ENCODE results near the gene IQCF5. TPM values are rescaled to one million over a fixed set of nuclear protein-coding genes. Genes with fewer than 3 reads are reported as not detected.

Gene IQCF5
- total and polyA plus RNA-seq, 2 donors (not counting 1 experiment from before 2014, with no cell fraction given): not detected

DNA sequence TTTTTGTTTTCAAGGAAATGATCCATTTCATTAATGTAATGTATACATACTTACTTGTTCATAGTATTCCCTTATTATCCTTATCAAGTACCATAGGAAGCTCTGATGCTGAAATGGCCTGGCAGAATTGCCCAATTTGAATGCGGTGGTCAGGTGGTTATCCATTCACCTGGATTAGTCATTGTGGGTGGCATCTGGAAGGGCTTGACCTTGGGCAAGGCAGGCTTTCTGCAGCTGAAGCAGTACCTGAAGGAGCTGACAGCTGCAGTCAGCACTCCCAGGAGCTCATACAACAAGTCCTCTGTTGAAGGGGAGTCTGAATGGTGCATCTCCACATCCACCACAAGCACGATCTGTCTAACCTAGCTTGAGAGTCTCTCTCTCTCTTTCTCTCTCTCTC is 12.2 kb upstream of the IQCF5 start:
- no peak for TF ChIP-seq EZH2 (IDR thresholded peaks at IDR 0.05; ENCODE audit: borderline replicate concordance, insufficient read depth, low read depth, low read length, poor library complexity, severe bottlenecking)
- TF ChIP-seq, protein P1, sequence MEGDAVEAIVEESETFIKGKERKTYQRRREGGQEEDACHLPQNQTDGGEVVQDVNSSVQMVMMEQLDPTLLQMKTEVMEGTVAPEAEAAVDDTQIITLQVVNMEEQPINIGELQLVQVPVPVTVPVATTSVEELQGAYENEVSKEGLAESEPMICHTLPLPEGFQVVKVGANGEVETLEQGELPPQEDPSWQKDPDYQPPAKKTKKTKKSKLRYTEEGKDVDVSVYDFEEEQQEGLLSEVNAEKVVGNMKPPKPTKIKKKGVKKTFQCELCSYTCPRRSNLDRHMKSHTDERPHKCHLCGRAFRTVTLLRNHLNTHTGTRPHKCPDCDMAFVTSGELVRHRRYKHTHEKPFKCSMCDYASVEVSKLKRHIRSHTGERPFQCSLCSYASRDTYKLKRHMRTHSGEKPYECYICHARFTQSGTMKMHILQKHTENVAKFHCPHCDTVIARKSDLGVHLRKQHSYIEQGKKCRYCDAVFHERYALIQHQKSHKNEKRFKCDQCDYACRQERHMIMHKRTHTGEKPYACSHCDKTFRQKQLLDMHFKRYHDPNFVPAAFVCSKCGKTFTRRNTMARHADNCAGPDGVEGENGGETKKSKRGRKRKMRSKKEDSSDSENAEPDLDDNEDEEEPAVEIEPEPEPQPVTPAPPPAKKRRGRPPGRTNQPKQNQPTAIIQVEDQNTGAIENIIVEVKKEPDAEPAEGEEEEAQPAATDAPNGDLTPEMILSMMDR (IDR thresholded peaks at IDR 0.05): no peak
- no peaks in the 10 kb centered on the region for H3K4me1 Mint-ChIP-seq
- Histone ChIP-seq H3K79me2 (ENCODE audit: control insufficient read depth, insufficient read depth, low read length) (no peaks in the 10 kb centered on the region), H2AFZ (ENCODE audit: insufficient read depth, low read depth, low read length, poor library complexity, severe bottlenecking) (no peak overlapping the region), H3K9me3 (ENCODE audit: control extremely low read depth in 1 of 3, control insufficient read depth in 2 of 3, insufficient read depth in 1 of 3, low read length in 2 of 3) (peaks cover 0 to 1% (median 0%) of the 10 kb centered on the region in 3 donors), H3K9ac (ENCODE audit: low read length) (no peak overlapping the region), H3K36me3 (replicated peaks in 1 of 2; ENCODE audit: control extremely low read depth in 1 of 2, control insufficient read depth in 1 of 2, extremely low read depth in 1 of 2, insufficient read depth in 2 of 2, low read length in 1 of 2) (no peaks in the 10 kb centered on the region), H3K4me3 (ENCODE audit: control extremely low read depth in 1 of 5, extremely low read depth in 1 of 5, insufficient read depth in 1 of 5, low read depth in 2 of 5, low read length in 4 of 5) (no peak overlapping the region), H3K27me3 (replicated peaks in 1 of 4; ENCODE audit: control extremely low read depth in 1 of 4, control insufficient read depth in 3 of 4, insufficient read depth in 4 of 4, low read length in 3 of 4) (peaks cover 0 to 7% (median 3%) of the 10 kb centered on the region in 4 experiments), H3K4me2 (replicated peaks; ENCODE audit: low read depth, low read length, poor library complexity, severe bottlenecking) (no peak overlapping the region), H4K20me1 (ENCODE audit: control insufficient read depth, insufficient read depth, low read length, poor library complexity, severe bottlenecking) (no peaks in the 10 kb centered on the region), H3K27ac (ENCODE audit: low read length in 2 of 2) (no peak overlapping the region), H3K4me1 (ENCODE audit: control insufficient read depth in 2 of 2, insufficient read depth in 2 of 2, low read length in 2 of 2) (no peaks in the 10 kb centered on the region)
- no peak overlapping the region for H3K4me3 Mint-ChIP-seq
- peaks cover 36% of the 10 kb centered on the region for H3K27me3 Mint-ChIP-seq
- ChIA-PET CTCF (no interaction called here), POLR2A (interaction anchor here (0.7 kb wide), 1 partner anchor 48 kb away, joined by 3 read pairs; no protein-coding TSS in a partner anchor)
- DNase-seq (no peak), ATAC-seq (ENCODE audit: low read depth) (no peak)
- no peaks in the 10 kb centered on the region for H3K9me3 Mint-ChIP-seq (ENCODE audit: insufficient read depth)
- intact Hi-C loops (cut with micrococcal nuclease): no loop called here
- H3K27ac Mint-ChIP-seq: no peak overlapping the region
- 93% methylated on average over 2 of the region's 2 CpGs for WGBS (ENCODE audit: insufficient coverage)

DNA sequence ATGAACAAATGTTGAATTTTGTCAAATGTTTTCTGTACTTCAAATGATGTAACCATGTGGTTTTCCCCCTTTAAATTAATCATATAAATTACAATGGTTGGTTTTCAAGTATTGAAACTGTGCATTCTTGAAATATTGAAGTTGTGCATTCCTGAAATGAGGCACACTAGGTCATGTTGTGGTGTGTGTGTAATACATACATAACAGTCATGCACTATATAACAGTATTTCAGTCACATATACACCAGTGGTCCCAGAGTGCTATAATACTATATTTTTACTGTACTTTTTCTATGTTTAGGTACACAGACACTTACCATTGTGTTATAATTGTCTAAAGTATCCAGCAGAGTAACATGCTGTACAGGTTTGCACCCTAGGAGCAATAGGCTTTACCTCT is 11.0 kb upstream of the IQCF5 start:
- ChIA-PET POLR2A (no interaction called here), CTCF (no interaction called here)
- ATAC-seq (ENCODE audit: low read depth) (no peak), DNase-seq (no peak)
- no peaks in the 10 kb centered on the region for H3K9me3 Mint-ChIP-seq (ENCODE audit: insufficient read depth)
- H3K4me1 Mint-ChIP-seq: no peaks in the 10 kb centered on the region
- Histone ChIP-seq H3K9me3 (ENCODE audit: control extremely low read depth in 1 of 3, control insufficient read depth in 2 of 3, insufficient read depth in 1 of 3, low read length in 2 of 3) (peaks cover 0 to 1% (median 0%) of the 10 kb centered on the region in 3 donors), H2AFZ (ENCODE audit: insufficient read depth, low read depth, low read length, poor library complexity, severe bottlenecking) (no peak overlapping the region), H3K4me3 (ENCODE audit: control extremely low read depth in 1 of 5, extremely low read depth in 1 of 5, insufficient read depth in 1 of 5, low read depth in 2 of 5, low read length in 4 of 5) (no peak overlapping the region), H3K9ac (ENCODE audit: low read length) (no peak overlapping the region), H3K36me3 (replicated peaks in 1 of 2; ENCODE audit: control extremely low read depth in 1 of 2, control insufficient read depth in 1 of 2, extremely low read depth in 1 of 2, insufficient read depth in 2 of 2, low read length in 1 of 2) (no peaks in the 10 kb centered on the region), H3K4me1 (ENCODE audit: control insufficient read depth in 2 of 2, insufficient read depth in 2 of 2, low read length in 2 of 2) (no peaks in the 10 kb centered on the region), H3K27me3 (replicated peaks in 1 of 4; ENCODE audit: control extremely low read depth in 1 of 4, control insufficient read depth in 3 of 4, insufficient read depth in 4 of 4, low read length in 3 of 4) (peaks cover 0 to 7% (median 2%) of the 10 kb centered on the region in 4 experiments), H3K79me2 (ENCODE audit: control insufficient read depth, insufficient read depth, low read length) (no peaks in the 10 kb centered on the region), H3K27ac (ENCODE audit: low read length in 2 of 2) (no peak overlapping the region), H3K4me2 (replicated peaks; ENCODE audit: low read depth, low read length, poor library complexity, severe bottlenecking) (no peak overlapping the region), H4K20me1 (ENCODE audit: control insufficient read depth, insufficient read depth, low read length, poor library complexity, severe bottlenecking) (no peaks in the 10 kb centered on the region)
- no peak overlapping the region for H3K27ac Mint-ChIP-seq
- TF ChIP-seq, protein P1 (IDR thresholded peaks at IDR 0.05): no peak
- no peak for TF ChIP-seq EZH2 (IDR thresholded peaks at IDR 0.05; ENCODE audit: borderline replicate concordance, insufficient read depth, low read depth, low read length, poor library complexity, severe bottlenecking)
- H3K4me3 Mint-ChIP-seq: no peak overlapping the region
- peaks cover 33% of the 10 kb centered on the region for H3K27me3 Mint-ChIP-seq
- intact Hi-C loops (cut with micrococcal nuclease): no loop called here

Measured in B cell (primary cell).